ENCODE results near the gene ATE1. TPM values are rescaled to one million over a fixed set of nuclear protein-coding genes. Genes with fewer than 3 reads are reported as not detected.
"Not testable (repeated sequence)": the region's sequence is repeated elsewhere in the genome, so short reads cannot be mapped to it uniquely, and the experiment has no call there.

ATE1 gene
- total RNA-seq, 1 donor from 2014 or later = 27.6 TPM

DNA sequence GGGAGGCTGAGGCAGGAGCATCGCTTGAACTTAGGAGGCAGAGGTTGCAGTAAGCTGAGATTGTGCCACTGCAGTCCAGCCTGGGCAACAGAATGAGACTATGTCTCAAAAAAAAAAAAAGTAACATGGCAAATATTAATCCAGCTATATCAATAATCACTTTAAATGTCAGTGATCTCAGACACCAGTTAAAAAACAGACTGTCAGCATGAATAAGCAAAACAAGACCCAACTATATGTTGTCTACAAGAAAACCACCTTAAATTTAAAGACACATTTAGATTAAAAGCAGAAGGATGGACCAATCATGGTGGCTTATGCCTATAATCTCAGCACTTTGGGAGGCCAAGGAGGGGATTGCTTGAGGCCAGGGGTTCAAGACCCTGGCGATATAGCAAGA is 8.5 kb upstream of the ATE1 start:
- no peak for DNase-seq (ENCODE audit: low read depth, low spot score)
- Mint-ChIP-seq H3K4me3 (no peak overlapping the region), H3K9me3 (peaks cover 13% of the 10 kb centered on the region), H3K27ac (ENCODE audit: unreplicated experiment) (no peak overlapping the region), H3K27me3 (ENCODE audit: low read depth) (no peaks in the 10 kb centered on the region), H3K36me3 (ENCODE audit: low read depth) (peaks cover 38% of the 10 kb centered on the region), H3K4me1 (peaks cover 3% of the 10 kb centered on the region)
- TF ChIP-seq, protein P1, sequence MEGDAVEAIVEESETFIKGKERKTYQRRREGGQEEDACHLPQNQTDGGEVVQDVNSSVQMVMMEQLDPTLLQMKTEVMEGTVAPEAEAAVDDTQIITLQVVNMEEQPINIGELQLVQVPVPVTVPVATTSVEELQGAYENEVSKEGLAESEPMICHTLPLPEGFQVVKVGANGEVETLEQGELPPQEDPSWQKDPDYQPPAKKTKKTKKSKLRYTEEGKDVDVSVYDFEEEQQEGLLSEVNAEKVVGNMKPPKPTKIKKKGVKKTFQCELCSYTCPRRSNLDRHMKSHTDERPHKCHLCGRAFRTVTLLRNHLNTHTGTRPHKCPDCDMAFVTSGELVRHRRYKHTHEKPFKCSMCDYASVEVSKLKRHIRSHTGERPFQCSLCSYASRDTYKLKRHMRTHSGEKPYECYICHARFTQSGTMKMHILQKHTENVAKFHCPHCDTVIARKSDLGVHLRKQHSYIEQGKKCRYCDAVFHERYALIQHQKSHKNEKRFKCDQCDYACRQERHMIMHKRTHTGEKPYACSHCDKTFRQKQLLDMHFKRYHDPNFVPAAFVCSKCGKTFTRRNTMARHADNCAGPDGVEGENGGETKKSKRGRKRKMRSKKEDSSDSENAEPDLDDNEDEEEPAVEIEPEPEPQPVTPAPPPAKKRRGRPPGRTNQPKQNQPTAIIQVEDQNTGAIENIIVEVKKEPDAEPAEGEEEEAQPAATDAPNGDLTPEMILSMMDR (conservative IDR thresholded peaks at IDR 0.05) = no peak

GRCh38 chr10:121935702-121936101 is 7.9 kb upstream of the ATE1 start:
- peaks cover 11% of the 10 kb centered on the region for H3K9me3 Mint-ChIP-seq
- no peak overlapping the region for H3K4me3 Mint-ChIP-seq
- DNase-seq (ENCODE audit: low read depth, low spot score) = no peak

DNA sequence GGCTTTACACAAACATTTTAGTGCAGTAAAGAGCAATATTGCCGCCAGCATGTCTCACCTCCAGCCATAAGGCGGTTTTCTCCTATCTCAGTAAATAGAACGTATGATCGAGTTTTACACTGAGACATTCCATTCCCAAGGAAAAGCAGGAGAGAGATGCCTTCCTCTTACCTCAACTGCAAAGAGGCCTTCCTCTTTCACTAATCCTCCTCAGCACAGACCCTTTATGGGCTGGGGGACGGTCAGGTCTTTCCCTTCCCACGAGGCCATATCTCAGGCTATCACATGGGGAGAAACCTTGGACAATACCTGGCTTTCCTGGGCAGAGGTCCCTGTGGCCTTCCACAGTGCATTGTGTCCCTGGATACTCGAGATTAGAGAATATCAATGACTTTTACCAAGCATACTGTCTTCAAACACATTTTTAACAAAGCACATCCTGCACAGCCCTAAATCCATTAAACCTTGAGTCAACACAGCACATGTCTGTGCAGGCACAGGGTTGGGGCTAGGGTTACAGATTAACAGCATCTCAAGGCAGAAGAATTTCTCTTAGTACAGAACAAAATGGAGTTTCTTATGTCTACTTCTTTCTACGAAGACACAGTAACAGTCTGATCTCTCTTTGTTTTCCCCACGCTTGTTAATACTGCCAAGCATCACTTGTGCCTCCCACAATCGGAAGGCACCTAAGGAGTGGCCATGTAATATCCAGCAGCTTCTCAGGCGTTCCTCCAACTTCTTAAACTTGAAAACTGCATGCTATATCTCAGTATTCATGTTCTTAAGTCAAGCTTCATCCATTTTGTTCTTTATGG is 2.6 kb upstream of the ATE1 start:
- peaks cover 10% of the 10 kb centered on the region for H3K36me3 Mint-ChIP-seq (ENCODE audit: low read depth)
- not testable (repeated sequence) for DNase-seq (ENCODE audit: low read depth, low spot score); H3K9me3 Mint-ChIP-seq; H3K27me3 Mint-ChIP-seq (ENCODE audit: low read depth)
- H3K4me3 Mint-ChIP-seq = peak overlapping the region; percentile 90
- H3K4me1 Mint-ChIP-seq = peaks cover 34% of the 10 kb centered on the region
- H3K27ac Mint-ChIP-seq (ENCODE audit: unreplicated experiment) = peak overlapping the region; percentile 11

More at GRCh38 chr10:121935702-121936101, 7.9 kb upstream of the ATE1 start:
- Mint-ChIP-seq H3K4me1 (peaks cover 6% of the 10 kb centered on the region), H3K27me3 (ENCODE audit: low read depth) (no peaks in the 10 kb centered on the region), H3K27ac (ENCODE audit: unreplicated experiment) (no peak overlapping the region), H3K36me3 (ENCODE audit: low read depth) (peaks cover 38% of the 10 kb centered on the region)
- TF ChIP-seq, protein P1 (conservative IDR thresholded peaks at IDR 0.05) = no peak

GRCh38 chr10:121929585-121930267 is 1.9 kb upstream of the ATE1 start:
- Mint-ChIP-seq H3K4me3 (peak overlapping the region; percentile 90), H3K36me3 (ENCODE audit: low read depth) (peaks cover 10% of the 10 kb centered on the region), H3K4me1 (peaks cover 39% of the 10 kb centered on the region)
- H3K9me3 Mint-ChIP-seq; H3K27me3 Mint-ChIP-seq (ENCODE audit: low read depth); DNase-seq (ENCODE audit: low read depth, low spot score); H3K27ac Mint-ChIP-seq (ENCODE audit: unreplicated experiment): not testable (repeated sequence)

DNA sequence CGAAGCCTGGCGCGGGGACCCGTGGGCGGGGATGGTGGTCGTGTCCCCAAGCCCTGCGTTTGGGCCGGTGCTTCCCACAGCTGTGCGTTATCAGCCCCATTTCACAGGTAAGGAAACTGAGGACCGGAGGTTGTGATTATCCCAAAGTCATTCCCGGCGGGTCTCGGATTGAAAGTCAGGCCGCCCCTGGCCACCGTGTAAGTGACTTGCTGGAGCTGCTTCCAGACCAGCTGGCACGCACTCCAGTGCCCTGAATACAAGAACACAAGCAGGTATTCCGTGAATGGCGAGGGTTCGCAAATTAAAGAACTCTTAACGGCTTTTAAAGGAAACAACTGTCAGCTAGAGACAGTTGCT is 675 bp upstream of the ATE1 start:
- TF ChIP-seq, protein P1 (conservative IDR thresholded peaks at IDR 0.05) = no peak
- Mint-ChIP-seq H3K4me3 (peak overlapping the region; percentile 90), H3K4me1 (peaks cover 39% of the 10 kb centered on the region), H3K27me3 (ENCODE audit: low read depth) (no peaks in the 10 kb centered on the region), H3K36me3 (ENCODE audit: low read depth) (peaks cover 4% of the 10 kb centered on the region), H3K9me3 (no peaks in the 10 kb centered on the region), H3K27ac (ENCODE audit: unreplicated experiment) (peak overlapping the region; percentile 67)
- no peak for DNase-seq (ENCODE audit: low read depth, low spot score)

DNA sequence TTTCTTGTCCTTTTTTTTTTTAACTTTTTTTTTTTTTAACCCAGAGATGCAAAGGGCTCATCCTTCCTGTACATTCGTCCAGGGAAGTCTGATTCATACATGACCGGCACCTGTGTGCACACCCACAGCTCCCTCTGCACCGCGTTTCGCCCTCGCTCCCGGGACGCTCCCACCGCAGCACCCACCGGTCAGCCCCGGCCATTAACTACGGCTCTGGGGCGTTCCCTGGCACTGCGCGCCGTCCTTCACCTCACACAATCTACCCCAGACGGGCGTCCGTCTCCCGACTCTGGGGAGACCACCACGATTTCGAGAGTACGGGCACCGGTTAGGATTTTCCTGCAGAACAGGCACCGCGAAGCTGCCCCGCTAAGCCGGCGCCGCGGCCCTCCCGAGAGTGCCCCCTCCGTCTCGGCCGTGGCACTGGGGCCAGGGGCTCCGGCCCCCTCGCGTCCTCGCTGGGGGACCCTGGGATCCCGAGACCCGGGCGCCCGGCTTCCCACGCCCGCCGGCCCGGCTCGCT is 452 bp downstream of the ATE1 start:
- Mint-ChIP-seq H3K27ac (ENCODE audit: unreplicated experiment) (peak overlapping the region; percentile 27), H3K9me3 (no peaks in the 10 kb centered on the region), H3K27me3 (ENCODE audit: low read depth) (no peaks in the 10 kb centered on the region), H3K4me3 (peak overlapping the region; percentile 94), H3K4me1 (peaks cover 47% of the 10 kb centered on the region), H3K36me3 (ENCODE audit: low read depth) (peaks cover 2% of the 10 kb centered on the region)
- DNase-seq (ENCODE audit: low read depth, low spot score) = no peak
- TF ChIP-seq, protein P1 (conservative IDR thresholded peaks at IDR 0.05) = no peak

All from neural crest cell (in vitro differentiated cells).